Transverse colon (tissue), 4 donors: ENCODE results near the gene TMEM178B. TPM values are rescaled to one million over a fixed set of nuclear protein-coding genes. Genes with fewer than 3 reads are reported as not detected.
"Not testable (repeated sequence)": the region's sequence is repeated elsewhere in the genome, so short reads cannot be mapped to it uniquely, and the experiment has no call there.

Source experiments
- DNase-seq: peaks from one replicate; pipeline ENCODE4 v3.0.0-alpha.2; 2019
- H3K27ac ChIP-seq, 4 donors: fragments of 200-600 bp; sonication (generic); 2 replicates each; pipeline ENCODE4 v1.5.1; 2016 to 2018; ENCODE audit warnings: inconsistent platforms in 4 of 4
- H3K27me3 ChIP-seq: fragments of 200-600 bp; sonication (generic); 2 replicates; pipeline ENCODE4 v1.5.1; 2017; ENCODE audit warnings: inconsistent platforms
- H3K36me3 ChIP-seq, 4 donors: fragments of 200-600 bp; sonication (generic); 2 replicates each; pipeline ENCODE4 v1.5.1; 2017 to 2019; ENCODE audit warnings: inconsistent platforms in 4 of 4
- H3K4me1 ChIP-seq, 4 donors: fragments of 200-600 bp; sonication (generic); 2 replicates each; pipeline ENCODE4 v1.5.1; 2017 to 2020; ENCODE audit warnings: inconsistent platforms in 4 of 4
- H3K4me3 ChIP-seq, 4 donors: fragments of 200-600 bp; sonication (generic); 1 replicate in 1 of 4; 2 replicates in 3 of 4; pipeline versions ENCODE4 v1.5.1 to v1.6.1; 2017 to 2019; ENCODE audit warnings: inconsistent platforms in 4 of 4
- H3K9me3 ChIP-seq, 2 donors: fragments of 200-600 bp; sonication (generic); 2 replicates each; pipeline ENCODE4 v1.5.1; 2017 to 2019; ENCODE audit warnings: inconsistent platforms in 2 of 2
- EP300 ChIP-seq: sonication (generic); formaldehyde crosslinking; IDR thresholded peaks from one replicate; pipeline ENCODE4 v1.6.1; 2017; ENCODE audit warnings: antibody characterized with exemption, low read depth
- POLR2A ChIP-seq: fragments of 450-650 bp; IDR thresholded peaks from one replicate; pipeline ENCODE4 v1.6.1; 2016; ENCODE audit warnings: antibody characterized with exemption, mild to moderate bottlenecking, moderate library complexity
- POLR2AphosphoS5 ChIP-seq, 3 donors: sonication (generic); formaldehyde crosslinking; IDR thresholded peaks; one replicate each; pipeline ENCODE4 v1.6.1; 2016; ENCODE audit warnings: antibody characterized with exemption in 3 of 3
- WGBS, 2 donors: methylation state at CpG; one replicate each; pipeline ENCODE4 v1.1.5; 2018; ENCODE audit warnings: low coverage in 1 of 2; 5-methylcytosine and 5-hydroxymethylcytosine counted together
- in situ Hi-C, 4 donors: fragments of 200-750 bp; cut with MboI; loops; one replicate each; pipeline versions ENCODE4 v1.15.0 to v1.15.1; 2017; ENCODE audit warnings: low sequenced_read_pairs in 3 of 4, low pct_ligation_motif_present in 1 of 4, low pct_unique_long_range_greater_than_20kb in 1 of 4
- intact Hi-C: fragments of 100-400 bp; cut with DNase I; formaldehyde crosslinking; loops from one replicate; pipeline ENCODE4 v1.15.1; 2023; ENCODE audit warnings: low total_unique reads
- total RNA-seq, 4 donors: library from RNA; depleted of rRNA; stranded (reverse); fragments of >200 nt; gene quantifications; one replicate each; pipeline ENCODE4 v1.1.0, GENCODE V29; 2016
- TF ChIP-seq, protein P1 (sequence below), 5 experiments: fragments of 200-600 bp in 3 of 5; fragments of 450-650 bp in 2 of 5; sonication (generic) in 3 of 5; IDR thresholded peaks; 1 replicate in 2 of 5; 2 replicates in 3 of 5; pipeline ENCODE4 v1.5.1; 2016 to 2017; ENCODE audit warnings: antibody characterized with exemption in 5 of 5, inconsistent platforms in 3 of 5, mild to moderate bottlenecking in 2 of 5, moderate library complexity in 1 of 5

TMEM178B gene
- total RNA-seq = under 1 TPM; 0.32 to 0.82 (median 0.39) TPM

DNA sequence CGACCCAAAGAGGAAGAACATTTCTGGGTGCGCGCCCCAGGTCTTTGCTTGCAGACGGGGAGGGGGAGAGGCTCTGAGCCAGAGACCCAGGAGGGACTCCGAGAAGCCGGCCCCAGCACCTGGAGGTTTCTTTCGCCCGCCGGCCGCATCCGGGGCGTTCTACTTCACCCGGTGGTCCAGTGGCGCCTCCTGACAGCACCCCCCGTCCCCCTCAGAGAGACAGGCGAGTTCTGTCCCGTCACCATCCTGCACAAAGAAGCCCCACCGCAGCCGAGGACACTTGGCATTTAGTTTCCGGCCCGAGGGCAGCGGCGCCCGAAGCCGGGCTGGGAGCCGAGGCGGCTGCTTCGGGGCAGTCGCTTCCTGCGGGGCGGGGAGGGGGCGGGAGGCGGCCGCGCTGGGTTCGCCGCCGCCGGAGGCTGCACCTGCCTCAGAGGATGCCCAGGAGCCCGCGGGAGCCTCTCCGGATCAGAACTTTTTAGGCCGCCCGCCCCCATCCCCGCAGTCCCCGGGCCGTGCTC is at the start of gene TMEM178B:
Gene TMEM178B (plus strand): TSS at position 424 of the 521 bp plus-strand sequence.
- WGBS, 2 donors = 1% methylated on average over 29 of the region's 47 CpGs; no CpG with 5 or more reads in 1 of the 2 donors
- Histone ChIP-seq H3K4me1 (peaks cover 7 to 42% (median 32%) of the 10 kb centered on the region in 4 donors), H3K27ac (peak within 1 kb of the TSS; percentile 36 to 51 (median 42)), H3K9me3 (no peaks in the 10 kb centered on the region), H3K27me3 (peaks cover 90% of the 10 kb centered on the region), H3K36me3 (no peaks in the 10 kb centered on the region), H3K4me3 (peak within 1 kb of the TSS; percentile 17 to 49 (median 34))
- no peak for DNase-seq
- TF ChIP-seq POLR2A = no peak
- TF ChIP-seq, protein P1, sequence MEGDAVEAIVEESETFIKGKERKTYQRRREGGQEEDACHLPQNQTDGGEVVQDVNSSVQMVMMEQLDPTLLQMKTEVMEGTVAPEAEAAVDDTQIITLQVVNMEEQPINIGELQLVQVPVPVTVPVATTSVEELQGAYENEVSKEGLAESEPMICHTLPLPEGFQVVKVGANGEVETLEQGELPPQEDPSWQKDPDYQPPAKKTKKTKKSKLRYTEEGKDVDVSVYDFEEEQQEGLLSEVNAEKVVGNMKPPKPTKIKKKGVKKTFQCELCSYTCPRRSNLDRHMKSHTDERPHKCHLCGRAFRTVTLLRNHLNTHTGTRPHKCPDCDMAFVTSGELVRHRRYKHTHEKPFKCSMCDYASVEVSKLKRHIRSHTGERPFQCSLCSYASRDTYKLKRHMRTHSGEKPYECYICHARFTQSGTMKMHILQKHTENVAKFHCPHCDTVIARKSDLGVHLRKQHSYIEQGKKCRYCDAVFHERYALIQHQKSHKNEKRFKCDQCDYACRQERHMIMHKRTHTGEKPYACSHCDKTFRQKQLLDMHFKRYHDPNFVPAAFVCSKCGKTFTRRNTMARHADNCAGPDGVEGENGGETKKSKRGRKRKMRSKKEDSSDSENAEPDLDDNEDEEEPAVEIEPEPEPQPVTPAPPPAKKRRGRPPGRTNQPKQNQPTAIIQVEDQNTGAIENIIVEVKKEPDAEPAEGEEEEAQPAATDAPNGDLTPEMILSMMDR (IDR thresholded peaks at IDR 0.05) = no peak
- no peak for TF ChIP-seq POLR2AphosphoS5 (IDR thresholded peaks at IDR 0.05)
- no peak for TF ChIP-seq EP300
- in situ Hi-C loops = no loop called here
- intact Hi-C loops = no loop called here

DNA sequence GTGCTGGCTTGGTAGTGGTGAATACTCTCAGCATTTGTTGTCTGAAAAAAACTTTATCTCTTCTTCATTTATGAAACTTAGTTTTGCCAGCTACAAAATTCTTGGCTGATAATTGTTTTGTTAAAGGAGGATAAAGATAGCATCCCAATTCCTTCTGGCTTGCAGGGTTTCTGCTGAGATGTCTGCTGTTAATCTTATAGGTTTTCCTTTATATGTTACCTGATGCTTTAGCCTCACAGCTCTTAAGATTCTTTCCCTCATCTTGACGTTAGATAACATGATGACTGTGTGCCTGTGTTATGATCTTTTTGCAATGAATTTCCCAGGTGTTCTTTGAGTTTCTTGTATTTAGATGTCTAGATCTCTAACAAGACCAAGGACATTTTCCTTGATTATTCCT is 49.2 kb upstream of the TMEM178B start:
- H3K4me3 ChIP-seq = no peak overlapping the region
- H3K27me3 ChIP-seq = peaks cover 6% of the 10 kb centered on the region
- TF ChIP-seq EP300 = no peak
- TF ChIP-seq POLR2A = no peak
- TF ChIP-seq POLR2AphosphoS5 (IDR thresholded peaks at IDR 0.05) = no peak
- TF ChIP-seq, protein P1 (IDR thresholded peaks at IDR 0.05) = no peak
- H3K36me3 ChIP-seq = no peaks in the 10 kb centered on the region
- in situ Hi-C loops = loop anchor here (25.0 kb wide), 4 partner anchors 212 to 513 kb away; partner anchors contain the start of gene NDUFB2 (in 4 of the 4)
- intact Hi-C loops = no loop called here
- WGBS, 2 donors = 79 to 100% methylated on average over 1 of the region's 1 CpG
- peaks cover 7 to 11% of the 10 kb centered on the region in 2 donors for H3K9me3 ChIP-seq
- H3K27ac ChIP-seq = no peak overlapping the region
- no peak for DNase-seq
- no peaks in the 10 kb centered on the region for H3K4me1 ChIP-seq

DNA sequence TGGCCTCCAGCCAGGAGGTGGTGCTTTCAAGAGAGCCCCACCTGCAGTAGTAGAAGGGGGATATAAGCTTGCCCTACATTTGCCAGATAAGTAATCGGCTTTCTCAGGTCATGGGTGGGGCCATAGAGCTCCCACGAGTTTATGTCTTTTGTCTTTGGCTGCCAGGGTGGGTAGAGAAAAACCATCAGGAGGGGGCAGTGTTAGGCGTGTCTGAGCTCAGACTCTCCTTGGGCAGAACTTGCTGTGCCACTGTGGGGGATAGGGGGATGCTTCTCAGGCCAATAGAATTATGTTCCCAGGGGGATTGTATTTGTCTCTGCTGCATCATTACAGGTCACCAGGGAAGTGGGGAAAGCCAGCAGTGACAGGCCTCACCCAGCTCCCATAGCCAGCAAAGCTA is 46.8 kb upstream of the TMEM178B start:
- peaks cover 7 to 11% of the 10 kb centered on the region in 2 donors for H3K9me3 ChIP-seq
- no peak for DNase-seq
- H3K27ac ChIP-seq = no peak overlapping the region
- intact Hi-C loops = no loop called here
- H3K27me3 ChIP-seq = peaks cover 13% of the 10 kb centered on the region
- no peaks in the 10 kb centered on the region for H3K4me1 ChIP-seq
- no peak for TF ChIP-seq POLR2A
- TF ChIP-seq POLR2AphosphoS5 (IDR thresholded peaks at IDR 0.05) = no peak
- TF ChIP-seq EP300 = no peak
- TF ChIP-seq, protein P1 (IDR thresholded peaks at IDR 0.05) = no peak
- in situ Hi-C loops = no loop called here
- H3K36me3 ChIP-seq = no peaks in the 10 kb centered on the region
- 43 to 50% methylated on average over 2 to 3 of the region's 3 CpGs for WGBS, 2 donors
- no peak overlapping the region for H3K4me3 ChIP-seq

DNA sequence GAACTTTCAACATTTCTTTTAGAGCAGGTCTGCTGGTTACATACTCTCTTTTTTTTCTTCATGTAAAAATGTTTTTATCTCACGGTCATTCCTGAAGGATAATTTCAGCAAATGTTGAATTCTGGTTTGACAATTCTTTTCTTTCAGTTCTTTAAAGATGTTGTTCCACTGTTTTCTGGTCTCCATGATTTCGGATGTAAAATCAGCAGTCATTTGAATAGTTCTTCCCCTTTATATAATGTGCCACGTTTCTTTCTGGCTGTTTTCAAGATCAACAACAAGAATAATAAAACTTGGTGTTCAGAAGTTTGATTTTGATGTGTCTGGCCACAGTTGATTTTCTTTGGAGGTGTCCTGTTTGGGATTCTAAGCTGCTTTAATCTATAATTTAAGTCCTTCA is 45.1 kb upstream of the TMEM178B start:
- H3K9me3 ChIP-seq = peaks cover 7 to 11% of the 10 kb centered on the region in 2 donors

DNA sequence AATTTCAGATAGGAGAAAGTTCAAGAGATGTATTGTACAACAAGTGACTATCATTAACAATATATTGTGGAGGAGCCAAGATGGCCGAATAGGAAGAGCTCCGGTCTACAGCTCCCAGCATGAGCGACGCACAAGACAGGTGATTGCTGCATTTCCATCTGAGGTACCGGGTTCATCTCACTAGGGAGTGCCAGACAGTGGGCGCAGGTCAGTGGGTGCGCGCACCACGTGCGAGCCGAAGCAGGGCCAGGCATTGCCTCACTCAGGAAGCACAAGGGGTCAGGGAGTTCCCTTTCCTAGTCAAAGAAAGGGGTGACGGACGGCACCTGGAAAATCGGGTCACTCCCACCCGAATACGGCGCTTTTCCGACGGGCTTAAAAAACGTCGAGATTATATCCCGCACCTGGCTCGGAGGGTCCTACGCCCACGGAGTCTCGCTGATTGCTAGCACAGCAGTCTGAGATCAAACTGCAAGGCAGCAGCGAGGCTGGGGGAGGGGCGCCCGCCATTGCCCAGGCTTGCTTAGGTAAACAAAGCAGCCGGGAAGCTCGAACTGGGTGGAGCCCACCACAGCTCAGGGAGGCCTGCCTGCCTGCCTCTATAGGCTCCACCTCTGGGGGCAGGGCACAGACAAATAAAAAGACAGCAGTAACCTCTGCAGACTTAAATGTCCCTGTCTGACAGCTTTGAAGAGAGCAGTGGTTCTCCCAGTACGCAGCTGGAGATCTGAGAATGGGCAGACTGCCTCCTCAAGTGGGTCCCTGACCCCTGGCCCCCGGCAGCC is 41.1 kb upstream of the TMEM178B start:
- 70 to 75% methylated on average over 4 to 27 of the region's 33 CpGs for WGBS, 2 donors
- DNase-seq, H3K4me3 ChIP-seq, in situ Hi-C loops, H3K4me1 ChIP-seq, H3K36me3 ChIP-seq, H3K27me3 ChIP-seq, H3K27ac ChIP-seq, intact Hi-C loops, H3K9me3 ChIP-seq: not testable (repeated sequence)

More for the DNA sequence above, 45.1 kb upstream of the TMEM178B start:
- no peak for DNase-seq
- Histone ChIP-seq H3K4me3 (no peak overlapping the region), H3K27me3 (peaks cover 13% of the 10 kb centered on the region), H3K27ac (no peak overlapping the region), H3K4me1 (no peaks in the 10 kb centered on the region), H3K36me3 (no peaks in the 10 kb centered on the region)
- intact Hi-C loops (no loop called here), in situ Hi-C loops (no loop called here)
- TF ChIP-seq, protein P1 (IDR thresholded peaks at IDR 0.05) = no peak
- TF ChIP-seq POLR2A = no peak
- no peak for TF ChIP-seq EP300
- no peak for TF ChIP-seq POLR2AphosphoS5 (IDR thresholded peaks at IDR 0.05)
- WGBS, 2 donors = 74 to 78% methylated on average over 3 of the region's 3 CpGs

DNA sequence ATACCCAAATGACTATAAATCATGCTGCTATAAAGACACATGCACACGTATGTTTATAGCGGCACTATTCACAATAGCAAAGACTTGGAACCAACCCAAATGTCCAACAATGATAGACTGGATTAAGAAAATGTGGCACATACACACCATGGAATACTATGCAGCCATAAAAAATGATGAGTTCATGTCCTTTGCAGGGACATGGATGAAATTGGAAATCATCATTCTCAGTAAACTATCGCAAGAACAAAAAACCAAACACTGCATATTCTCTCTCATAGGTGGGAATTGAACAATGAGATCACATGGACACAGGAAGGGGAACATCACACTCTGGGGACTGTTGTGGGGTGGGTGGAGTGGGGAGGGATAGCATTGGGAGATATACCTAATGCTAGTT is 35.8 kb upstream of the TMEM178B start:
- in situ Hi-C loops, DNase-seq, H3K36me3 ChIP-seq, H3K9me3 ChIP-seq, H3K27ac ChIP-seq, H3K27me3 ChIP-seq, H3K4me1 ChIP-seq, H3K4me3 ChIP-seq, intact Hi-C loops: not testable (repeated sequence)
- 87% methylated on average over 3 of the region's 3 CpGs; no CpG with 5 or more reads in 1 of the 2 donors for WGBS, 2 donors
